HG02885 (cell line): Measurements from ENCODE around the gene DNAJC15.
"Not testable (repeated sequence)": the region's sequence is repeated elsewhere in the genome, so short reads cannot be mapped to it uniquely, and the experiment has no call there.

Experiments
- ATAC-seq: cut with Tn5 transposase; IDR thresholded peaks from one replicate; pipeline ENCODE4 v1.9.1; 2021; ENCODE audit warnings: mild to moderate bottlenecking; ENCODE audit not compliant: unreplicated experiment, poor library complexity

The DNAJC15 gene

DNA sequence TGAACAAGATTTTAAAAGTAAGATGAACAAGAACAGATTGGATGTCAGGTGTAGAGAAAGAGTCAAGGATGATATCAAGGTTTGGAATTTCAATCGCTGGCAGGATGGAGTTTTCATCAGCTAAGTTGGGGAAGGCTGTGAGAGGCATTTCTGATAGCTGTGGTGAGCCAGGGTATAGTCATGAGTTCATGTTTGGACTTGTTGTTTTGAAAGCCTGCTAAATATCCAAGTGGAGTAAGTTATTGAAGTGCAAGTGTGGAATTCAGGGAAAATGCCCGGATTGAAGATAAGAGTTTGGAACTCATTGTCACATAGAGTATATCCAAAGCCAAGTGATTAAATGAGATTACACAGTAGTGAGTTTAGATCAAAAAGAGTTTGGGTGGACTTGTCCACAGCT lies 20.4 kb upstream of the DNAJC15 start:
- ATAC-seq: no peak

DNA sequence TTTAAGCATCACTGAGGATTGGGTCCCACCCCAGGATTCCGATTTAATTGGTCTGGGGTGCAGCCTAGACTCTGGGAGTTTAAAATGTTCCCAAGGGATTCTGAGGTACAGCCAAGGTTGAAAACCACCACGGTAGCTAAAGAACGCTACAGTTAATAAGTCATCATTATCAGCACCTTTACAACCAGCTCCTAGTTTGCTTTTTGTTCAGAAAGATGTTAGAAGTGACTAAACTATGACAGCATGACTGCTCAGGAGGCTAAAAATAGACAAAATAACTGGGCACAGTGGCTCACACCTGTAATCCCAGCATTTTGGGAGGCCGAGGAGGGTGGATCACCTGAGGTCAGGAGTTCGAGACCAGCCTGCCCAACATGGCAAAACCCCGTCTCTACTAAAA lies 19.7 kb upstream of the DNAJC15 start:
- no peak for ATAC-seq

- ATAC-seq: no peak
Measured at GRCh38 chr13:43005460-43006236, 17.7 kb upstream of the DNAJC15 start.

DNA sequence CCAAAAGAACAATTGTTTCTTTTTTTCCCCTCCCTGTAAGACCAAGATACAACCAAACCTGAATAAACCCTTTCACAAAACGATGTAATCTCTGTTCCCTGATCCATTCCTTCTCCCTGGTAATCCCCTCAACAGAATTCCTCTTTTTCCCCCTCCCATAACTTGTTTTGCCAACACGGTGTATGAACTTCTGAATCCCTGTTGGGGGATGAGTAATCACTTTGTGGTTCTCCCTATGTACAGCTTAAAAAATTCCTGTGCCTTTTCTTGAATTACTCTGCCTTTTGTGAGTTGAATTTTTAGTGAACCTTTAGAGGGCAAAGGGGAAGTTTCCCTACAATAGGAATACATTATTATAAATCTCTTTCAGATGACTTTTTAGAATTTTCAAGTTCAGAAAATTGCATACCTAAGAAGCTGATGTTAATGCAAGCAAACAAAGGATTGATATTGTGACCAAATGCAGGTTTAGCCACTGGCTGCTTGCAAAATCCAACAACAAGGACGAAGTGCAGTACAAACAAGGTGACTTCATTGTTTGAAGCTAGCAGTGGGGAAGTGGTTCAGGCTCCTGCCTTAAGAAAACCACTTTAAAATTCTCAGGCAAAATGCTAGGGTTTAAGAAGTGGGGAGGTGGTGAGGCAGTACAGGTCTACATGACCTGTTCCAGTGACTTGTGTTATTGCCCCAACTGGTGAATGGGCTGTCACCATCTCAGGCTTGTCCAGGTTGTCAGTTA lies 16.3 kb upstream of the DNAJC15 start:
- ATAC-seq: no peak

GRCh38 chr13:43008596-43008995 lies 14.8 kb upstream of the DNAJC15 start:
- ATAC-seq: no peak

DNA sequence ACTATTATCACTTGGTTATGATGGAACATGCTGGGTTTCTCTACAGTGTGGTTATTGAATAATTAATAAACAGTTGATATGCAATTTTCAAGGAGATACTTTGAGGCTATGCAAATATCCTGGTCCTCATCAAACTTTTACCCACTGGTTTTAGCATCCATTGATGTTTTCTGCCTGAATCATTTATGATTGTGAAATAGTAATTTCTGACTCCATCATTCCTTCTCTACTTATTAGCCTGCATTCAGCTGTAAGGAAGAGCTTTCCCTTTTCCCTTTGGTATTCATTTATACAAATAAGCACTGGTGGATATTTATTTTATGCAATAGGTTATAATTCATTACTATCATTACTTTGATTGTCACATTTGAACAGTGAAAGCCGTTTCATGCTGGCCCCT lies 13.9 kb upstream of the DNAJC15 start:
- ATAC-seq: no peak

GRCh38 chr13:43014162-43014561 lies 9.2 kb upstream of the DNAJC15 start:
- no peak for ATAC-seq

GRCh38 chr13:43016226-43016625 lies 7.2 kb upstream of the DNAJC15 start:
- no peak for ATAC-seq

- no peak for ATAC-seq
Measured at GRCh38 chr13:43019811-43020210, 3.6 kb upstream of the DNAJC15 start.

GRCh38 chr13:43020794-43021193 lies 2.6 kb upstream of the DNAJC15 start:
- ATAC-seq: no peak

DNA sequence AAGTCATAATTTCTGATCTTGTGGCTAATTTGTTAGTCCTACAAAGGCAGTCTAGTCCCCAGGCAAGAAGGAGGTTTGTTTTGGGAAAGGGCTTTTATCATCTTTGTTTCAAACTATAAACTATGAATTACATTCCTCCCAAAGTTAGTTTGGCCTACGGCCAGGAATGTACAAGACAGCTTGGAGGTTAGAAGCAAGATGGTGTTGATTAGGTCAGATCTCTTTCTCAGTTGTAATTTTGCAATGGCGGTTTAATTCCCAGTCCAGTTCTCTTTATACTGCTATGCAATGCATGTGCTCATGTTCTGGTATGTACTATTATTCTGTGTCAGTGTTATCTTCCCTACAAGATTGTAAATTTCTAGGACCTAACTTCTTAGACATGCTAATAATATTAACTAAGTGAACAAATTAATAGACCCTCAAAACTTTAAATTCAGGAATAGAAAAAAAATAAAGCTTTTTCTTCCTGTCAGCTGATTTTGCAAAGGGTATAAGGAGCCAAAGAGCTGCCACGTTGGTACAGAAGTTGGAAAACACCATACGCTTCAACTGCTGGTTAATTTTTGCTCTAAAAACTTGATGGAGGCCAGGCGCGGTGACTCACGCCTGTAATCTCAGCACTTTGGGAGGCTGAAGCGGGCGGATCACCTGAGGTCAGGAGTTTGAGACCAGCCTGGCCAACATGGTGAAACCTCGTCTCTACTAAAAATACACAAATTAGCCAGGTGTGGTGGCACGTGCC lies 1.3 kb upstream of the DNAJC15 start:
- ATAC-seq: no peak

GRCh38 chr13:43022934-43023288 lies 475 bp upstream of the DNAJC15 start:
- ATAC-seq: no peak

DNA sequence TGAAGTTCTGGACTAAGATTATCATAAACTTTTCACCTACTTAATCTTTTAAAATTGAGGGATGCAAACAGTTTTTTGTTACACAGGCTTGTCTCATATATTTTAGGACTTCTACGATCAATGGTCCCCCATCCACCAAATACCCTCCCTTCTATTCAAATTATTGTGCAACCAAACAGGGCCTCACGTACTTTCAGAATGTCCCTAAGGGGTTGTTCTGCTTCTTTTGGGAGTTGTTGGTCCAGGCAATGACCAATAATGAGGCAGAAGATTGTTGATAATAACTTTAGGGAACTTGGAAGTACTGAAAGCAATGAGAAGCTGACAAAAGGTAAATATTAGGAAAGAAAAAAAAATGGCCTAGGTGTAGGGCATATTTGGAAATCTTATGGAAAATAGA lies 2.9 kb downstream of the DNAJC15 start:
- ATAC-seq: no peak

GRCh38 chr13:43030548-43030947 lies 7.2 kb downstream of the DNAJC15 start:
- no peak for ATAC-seq

DNA sequence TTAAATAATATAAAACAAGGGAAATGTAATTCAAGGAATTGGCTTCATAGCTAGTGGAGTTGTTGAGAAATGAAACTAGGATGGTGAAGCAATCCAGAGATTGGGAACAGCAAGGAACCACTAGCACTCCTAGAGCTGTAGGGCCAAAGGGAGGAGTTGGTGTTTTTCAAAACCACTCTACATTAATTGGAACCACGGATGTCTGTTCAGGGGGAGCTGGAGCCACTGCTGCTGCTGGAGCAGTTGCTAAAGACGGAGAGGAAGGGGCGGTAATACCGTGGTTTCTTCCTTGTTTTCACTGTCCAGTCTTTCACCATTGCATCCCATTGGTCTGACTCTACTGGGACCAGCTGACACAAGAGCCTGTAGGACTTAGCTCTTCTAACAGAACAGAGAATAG lies 8.5 kb downstream of the DNAJC15 start:
- ATAC-seq: no peak

DNA sequence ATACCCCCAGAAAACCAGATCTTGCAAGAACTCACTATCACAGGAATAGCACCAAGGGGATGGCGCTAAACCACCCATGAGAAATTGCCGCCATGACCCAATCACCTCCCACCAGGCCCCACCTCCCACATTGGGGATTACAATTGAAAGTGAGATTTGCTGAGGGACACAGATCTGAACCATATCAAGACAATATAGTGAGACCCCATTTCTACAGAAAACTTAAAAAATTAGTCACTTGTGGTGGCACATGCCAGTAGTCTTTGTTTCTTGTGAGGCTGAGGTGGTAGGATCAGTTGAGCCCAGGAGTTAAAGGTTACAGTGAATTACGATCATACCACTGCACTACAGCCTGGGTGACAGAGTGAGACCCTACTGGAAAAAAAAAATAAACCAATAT lies 9.7 kb downstream of the DNAJC15 start:
- ATAC-seq: no peak

DNA sequence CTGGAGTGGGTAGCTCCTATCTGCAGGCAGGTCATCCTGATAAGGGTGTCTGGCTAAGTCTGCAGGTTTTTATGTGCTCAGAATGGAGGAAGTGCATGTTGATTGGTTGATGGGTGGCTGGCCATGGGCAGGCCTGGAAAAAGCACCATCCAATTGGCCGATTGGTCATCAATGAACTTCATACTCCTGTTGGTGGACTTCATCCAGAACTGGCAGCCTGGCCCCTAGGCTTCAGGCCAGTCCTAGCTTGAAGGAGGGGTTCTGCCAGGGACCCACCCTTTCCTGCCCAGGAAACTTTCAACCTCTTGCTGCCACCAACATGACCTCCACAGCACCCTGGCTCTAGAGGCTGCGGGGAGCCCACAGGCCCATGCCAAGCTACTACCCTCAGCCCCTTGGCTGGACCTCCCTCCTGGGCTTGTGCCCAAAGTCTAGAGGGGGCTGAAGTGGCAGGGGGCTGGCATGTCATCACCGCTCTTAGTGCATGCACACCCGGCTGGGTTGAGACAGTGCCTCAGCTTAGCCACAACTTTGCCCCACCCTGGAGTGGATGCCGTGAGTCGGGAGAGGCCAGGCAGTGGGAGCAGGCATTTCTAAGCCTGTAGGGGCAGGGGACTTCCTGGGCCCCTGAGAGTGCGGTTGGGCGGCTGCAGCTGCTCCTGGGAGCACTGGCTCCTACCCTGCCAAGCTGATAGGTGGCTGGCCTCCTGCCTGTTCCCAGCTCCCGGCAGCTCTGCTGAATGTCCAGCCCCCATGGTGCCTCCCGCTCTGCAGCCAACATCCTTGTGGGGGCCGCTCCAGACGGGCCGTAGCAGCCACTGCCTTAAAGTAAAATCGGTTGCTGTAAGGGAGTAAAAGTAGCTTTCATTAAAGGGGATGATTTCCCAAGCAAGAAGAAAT lies 13.2 kb downstream of the DNAJC15 start:
- ATAC-seq: no peak

GRCh38 chr13:43039966-43040365 lies 16.6 kb downstream of the DNAJC15 start:
- ATAC-seq: no peak

DNA sequence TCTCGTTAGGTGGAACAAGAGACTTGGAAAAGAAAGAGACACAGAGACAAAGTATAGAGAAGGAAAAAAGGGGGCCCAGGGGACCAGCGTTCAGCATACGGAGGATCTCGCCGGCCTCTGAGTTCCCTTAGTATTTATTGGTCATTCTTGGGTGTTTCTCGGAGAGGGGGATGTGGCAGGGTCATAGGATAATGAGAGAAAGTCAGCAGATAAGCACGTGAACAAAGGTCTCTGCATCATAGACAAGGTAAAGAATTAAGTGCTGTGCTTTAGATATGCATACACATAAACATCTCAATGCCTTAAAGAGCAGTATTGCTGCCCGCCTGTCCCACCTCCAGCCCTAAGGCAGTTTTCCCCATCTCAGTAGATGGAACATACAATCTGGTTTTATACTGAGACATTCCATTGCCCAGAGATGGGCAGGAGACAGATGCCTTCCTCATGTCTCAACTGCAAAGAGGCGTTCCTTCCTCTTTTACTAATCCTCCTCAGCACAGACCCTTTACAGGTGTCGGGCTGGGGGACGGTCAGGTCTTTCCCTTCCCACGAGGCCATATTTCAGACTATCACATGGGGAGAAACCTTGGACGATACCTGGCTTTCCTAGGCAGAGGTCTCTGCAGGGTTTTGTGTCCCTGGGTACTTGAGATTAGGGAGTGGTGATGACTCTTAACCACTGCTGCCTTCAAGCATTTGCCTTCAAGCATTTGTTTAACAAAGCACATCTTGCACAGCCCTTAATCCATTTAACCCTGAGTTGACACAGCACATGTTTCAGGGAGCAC lies 17.4 kb downstream of the DNAJC15 start:
- ATAC-seq: not testable (repeated sequence)
